ENCODE results near the gene VASH1.

Gene VASH1

DNA sequence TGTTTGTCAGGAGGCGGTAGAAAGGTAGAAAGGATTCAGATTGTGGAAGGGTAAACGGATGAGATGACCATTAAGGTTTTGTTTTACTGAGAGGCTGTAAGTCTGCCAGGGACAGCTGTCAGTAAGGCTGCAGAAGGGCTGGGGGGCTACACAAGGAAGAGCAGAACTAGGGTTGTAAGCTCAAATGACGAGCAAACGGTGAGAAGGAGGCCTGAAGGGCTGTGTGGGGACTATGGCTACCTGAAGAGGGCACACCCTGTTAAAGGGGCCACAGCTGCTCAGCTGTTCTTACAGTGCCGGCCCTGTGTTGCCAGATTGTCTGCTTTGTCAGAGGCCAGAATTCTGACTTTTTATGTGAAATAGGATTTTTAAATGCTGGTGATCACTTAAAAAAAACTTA lies 19.1 kb downstream of the VASH1 start:
- H3K27me3 Mint-ChIP-seq = no peaks in the 10 kb centered on the region
- no peak overlapping the region for H3K4me3 Mint-ChIP-seq
- DNase-seq = no peak
- no peak overlapping the region for H3K27ac Mint-ChIP-seq
- H3K9me3 Mint-ChIP-seq = no peaks in the 10 kb centered on the region
- CTCF ChIA-PET = interaction anchor here (2.3 to 5.7 kb wide), 2 partner anchors 31 to 70 kb away, joined by 5 to 37 read pairs; partner anchors contain the start of gene ANGEL1
- peaks cover 38% of the 10 kb centered on the region for H3K4me1 Mint-ChIP-seq
- peaks cover 3% of the 10 kb centered on the region for H3K36me3 Mint-ChIP-seq

DNA sequence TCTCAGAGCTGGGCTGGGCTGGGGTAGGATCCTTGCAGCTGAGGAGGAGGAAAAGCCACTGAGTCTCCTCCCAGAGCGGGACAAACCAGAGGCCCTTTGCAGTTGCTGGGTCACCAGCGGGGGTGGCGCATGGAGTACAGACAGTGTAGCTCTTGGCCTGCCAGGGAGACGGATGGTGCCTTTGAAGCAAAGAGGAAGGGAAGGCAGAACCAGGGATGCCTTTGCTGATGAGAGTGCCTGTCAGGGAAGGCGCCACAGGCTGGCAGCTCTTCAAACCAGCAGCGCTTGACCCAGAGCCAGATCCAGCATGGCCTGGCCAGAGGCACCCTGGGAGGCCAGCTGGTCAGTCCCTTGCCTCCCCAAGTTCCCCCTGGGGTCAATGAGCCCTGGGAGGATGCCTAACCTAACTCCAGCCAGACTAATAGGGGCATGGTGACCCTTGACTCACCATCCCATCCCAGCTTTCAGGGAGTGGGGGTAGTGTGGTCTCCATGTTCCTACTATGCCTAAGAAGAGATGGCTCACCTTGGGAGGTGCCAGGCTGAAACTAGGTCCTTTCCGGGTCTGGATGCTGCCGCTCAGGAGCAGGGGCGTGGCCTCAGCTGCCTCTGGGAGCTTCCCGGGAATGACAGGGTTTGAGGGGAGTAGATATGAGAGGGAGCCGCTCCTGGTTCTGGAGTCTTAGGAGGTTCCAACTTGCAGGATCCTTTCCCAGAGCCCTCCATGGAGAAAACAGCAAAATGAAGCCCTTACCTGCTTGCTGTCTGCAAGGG lies 19.8 kb downstream of the VASH1 start:
- peaks cover 38% of the 10 kb centered on the region for H3K4me1 Mint-ChIP-seq
- CTCF ChIA-PET = interaction anchor here (1.6 to 9.0 kb wide), 3 partner anchors 15 to 72 kb away, joined by 5 to 127 read pairs (median 37); partner anchors contain the start of gene ANGEL1
- H3K4me3 Mint-ChIP-seq = no peak overlapping the region
- no peak for DNase-seq
- H3K36me3 Mint-ChIP-seq = peaks cover 3% of the 10 kb centered on the region
- H3K27me3 Mint-ChIP-seq = no peaks in the 10 kb centered on the region
- H3K27ac Mint-ChIP-seq = peak overlapping the region; percentile 67
- no peaks in the 10 kb centered on the region for H3K9me3 Mint-ChIP-seq

DNA sequence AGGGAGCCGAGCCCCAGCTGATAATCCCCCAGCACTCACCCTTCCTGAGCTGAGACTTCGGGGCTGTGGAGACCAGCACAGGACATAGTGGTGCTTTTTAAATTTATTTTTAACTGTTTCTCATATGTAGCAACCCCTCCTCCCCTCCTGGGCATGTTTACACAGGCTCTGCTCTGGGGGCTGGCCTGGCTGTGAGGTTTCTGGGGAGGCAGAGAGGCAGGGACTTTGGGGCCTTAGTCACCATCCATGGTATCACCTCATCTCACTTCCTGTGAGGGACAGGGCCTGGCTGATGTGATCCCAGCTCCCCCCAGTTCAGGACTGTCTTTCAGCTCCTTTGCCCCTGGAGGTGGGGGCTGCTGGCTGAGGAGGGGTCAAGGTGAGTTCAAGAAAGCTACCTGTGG lies 20.4 kb downstream of the VASH1 start:
- no peak for DNase-seq
- peaks cover 38% of the 10 kb centered on the region for H3K4me1 Mint-ChIP-seq
- no peaks in the 10 kb centered on the region for H3K9me3 Mint-ChIP-seq
- H3K27me3 Mint-ChIP-seq = no peaks in the 10 kb centered on the region
- H3K36me3 Mint-ChIP-seq = peaks cover 4% of the 10 kb centered on the region
- no peak overlapping the region for H3K4me3 Mint-ChIP-seq
- H3K27ac Mint-ChIP-seq = peak overlapping the region; percentile 67
- CTCF ChIA-PET = interaction anchor here (1.6 to 9.0 kb wide), 3 partner anchors 15 to 73 kb away, joined by 5 to 127 read pairs (median 37); partner anchors contain the start of gene ANGEL1

DNA sequence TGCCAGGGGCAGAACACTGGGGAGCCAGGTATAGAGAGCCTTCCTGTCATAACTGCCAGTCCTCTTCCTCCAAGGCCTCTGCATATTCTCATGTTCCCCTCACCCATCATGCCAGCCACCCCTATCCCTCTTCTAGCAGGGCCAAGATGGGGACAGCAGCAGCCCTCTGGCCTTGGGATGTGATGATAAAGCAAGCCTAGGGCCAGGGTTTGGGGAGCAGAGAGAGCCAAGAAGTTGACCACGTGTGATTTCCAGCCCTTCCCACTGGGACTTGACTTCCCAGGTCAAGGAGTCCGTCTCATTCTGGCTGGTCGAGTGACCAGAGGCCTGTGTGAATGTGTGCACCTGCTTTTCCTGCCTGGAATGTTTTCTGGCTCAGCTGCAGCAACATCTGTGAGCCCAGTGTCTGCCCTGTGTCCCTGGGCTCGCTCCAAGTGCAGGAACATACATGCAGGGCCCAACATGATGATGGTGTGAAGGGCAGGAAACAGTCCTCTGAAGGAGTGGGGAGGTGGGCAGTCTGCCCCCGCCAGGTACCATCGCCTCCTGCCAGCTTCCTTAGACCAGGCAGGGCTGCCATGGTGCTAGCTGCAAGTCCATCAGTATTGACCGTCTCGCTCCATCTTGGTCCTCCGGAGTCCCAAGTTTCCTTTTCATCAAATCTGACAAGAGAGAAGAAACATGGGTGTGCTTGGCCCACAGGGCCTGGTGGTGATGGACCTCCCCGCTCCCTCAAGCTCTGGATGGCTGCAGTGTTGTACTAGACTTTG lies 21.0 kb downstream of the VASH1 start:
- peaks cover 38% of the 10 kb centered on the region for H3K4me1 Mint-ChIP-seq
- H3K36me3 Mint-ChIP-seq = peaks cover 4% of the 10 kb centered on the region
- H3K27ac Mint-ChIP-seq = peak overlapping the region; percentile 84
- DNase-seq = no peak
- no peaks in the 10 kb centered on the region for H3K9me3 Mint-ChIP-seq
- CTCF ChIA-PET = interaction anchor here (1.1 to 9.0 kb wide), 7 partner anchors 9 to 288 kb away, joined by 3 to 127 read pairs (median 5); partner anchors contain the start of gene ANGEL1
- H3K4me3 Mint-ChIP-seq = no peak overlapping the region
- H3K27me3 Mint-ChIP-seq = no peaks in the 10 kb centered on the region

DNA sequence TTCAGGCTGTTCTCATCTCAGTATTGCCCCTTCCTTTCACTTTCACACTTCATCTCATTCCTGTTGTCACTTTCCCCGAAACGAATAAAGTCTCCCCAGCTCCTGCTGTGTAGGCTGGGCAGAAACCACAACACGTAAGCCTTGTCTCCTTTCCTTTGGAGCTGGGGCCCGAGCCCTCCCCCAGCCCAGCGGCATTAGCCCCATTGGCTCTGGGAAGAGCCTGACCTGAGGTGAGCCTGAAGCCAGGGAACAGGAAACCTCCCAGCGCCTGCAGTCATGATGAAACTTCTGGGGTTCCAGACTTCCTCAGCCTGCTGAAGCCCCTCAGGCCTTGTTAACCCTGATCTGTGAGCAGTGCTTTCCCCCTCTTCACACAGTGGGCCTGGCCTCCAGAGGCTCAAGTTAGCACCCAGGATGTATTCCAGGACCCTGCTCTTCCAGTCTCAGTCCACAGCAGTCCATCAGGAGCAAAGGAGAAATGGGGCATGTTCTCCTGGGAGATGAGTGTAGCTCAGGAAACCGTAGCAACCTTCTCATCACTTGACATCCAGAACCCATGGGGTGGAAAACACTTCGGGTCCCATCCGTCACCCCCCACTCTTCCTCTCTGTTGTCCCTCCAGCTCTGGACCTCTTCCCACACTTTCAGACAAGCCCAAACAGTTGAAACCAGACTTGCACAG lies 21.8 kb downstream of the VASH1 start:
- H3K36me3 Mint-ChIP-seq = peaks cover 4% of the 10 kb centered on the region
- peak overlapping the region; percentile 84 for H3K27ac Mint-ChIP-seq
- no peak overlapping the region for H3K4me3 Mint-ChIP-seq
- CTCF ChIA-PET = interaction anchor here (1.1 to 9.0 kb wide), 9 partner anchors 10 to 288 kb away, joined by 3 to 127 read pairs (median 8); partner anchors contain the start of gene ANGEL1
- DNase-seq = no peak
- H3K27me3 Mint-ChIP-seq = no peaks in the 10 kb centered on the region
- peaks cover 31% of the 10 kb centered on the region for H3K4me1 Mint-ChIP-seq
- H3K9me3 Mint-ChIP-seq = no peaks in the 10 kb centered on the region

DNA sequence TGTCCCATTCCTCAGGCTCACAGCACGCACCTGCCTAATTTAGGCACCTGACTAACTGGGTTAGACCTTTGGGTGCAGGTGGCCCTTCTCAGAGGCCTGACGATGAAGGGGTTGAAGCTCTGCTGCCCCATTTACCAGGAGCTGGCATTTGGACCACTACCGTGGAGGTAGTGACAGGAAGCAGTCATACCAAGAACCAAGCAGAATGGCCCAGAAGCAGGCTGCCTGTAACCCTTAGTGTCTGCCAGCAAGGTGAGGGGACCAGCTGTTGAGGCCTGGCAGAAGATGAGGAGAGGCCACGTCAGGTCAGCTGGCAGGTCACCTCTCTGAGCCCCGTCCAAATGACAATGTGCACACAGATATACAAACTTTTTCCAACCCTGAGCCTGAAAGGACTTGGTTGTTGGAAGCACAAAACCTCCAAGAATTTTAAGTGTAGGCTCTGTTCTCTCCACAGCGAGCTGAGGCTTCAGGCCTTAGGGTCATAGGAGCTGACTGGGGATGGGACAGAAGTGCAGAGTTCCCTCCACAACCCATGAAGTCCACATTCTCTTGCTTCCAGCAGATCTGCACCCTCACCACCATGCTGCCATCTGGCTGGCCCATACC lies 23.1 kb downstream of the VASH1 start:
- Mint-ChIP-seq H3K4me3 (no peak overlapping the region), H3K27ac (peak overlapping the region; percentile 11), H3K36me3 (peaks cover 7% of the 10 kb centered on the region), H3K27me3 (no peaks in the 10 kb centered on the region), H3K9me3 (no peaks in the 10 kb centered on the region), H3K4me1 (peaks cover 26% of the 10 kb centered on the region)
- DNase-seq = no peak
- CTCF ChIA-PET = interaction anchor here (0.6 to 9.0 kb wide), 14 partner anchors 11 to 340 kb away, joined by 3 to 127 read pairs (median 8); partner anchors contain the start of genes ANGEL1 and VASH1

DNA sequence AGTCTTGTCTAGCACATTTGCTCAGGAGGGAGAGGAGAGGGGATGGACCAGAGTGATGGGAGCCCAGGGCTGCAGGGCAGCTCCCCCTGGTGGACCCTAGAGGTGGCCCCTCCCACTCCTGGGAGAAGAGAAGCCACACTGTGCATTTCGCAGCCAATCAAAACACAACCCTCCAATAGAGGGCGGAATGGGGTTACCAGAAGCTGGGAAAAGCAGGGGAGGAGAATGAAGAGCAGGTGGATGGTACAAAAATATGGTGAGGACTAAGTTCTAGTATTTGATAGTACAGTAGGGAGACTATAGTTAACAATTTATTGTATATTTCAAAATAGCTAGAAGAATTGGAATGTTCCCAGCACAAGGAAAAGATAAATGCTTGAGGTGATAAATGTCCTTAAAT lies 23.6 kb downstream of the VASH1 start:
- Mint-ChIP-seq H3K4me1 (peaks cover 26% of the 10 kb centered on the region), H3K27ac (no peak overlapping the region), H3K9me3 (no peaks in the 10 kb centered on the region), H3K4me3 (no peak overlapping the region), H3K27me3 (no peaks in the 10 kb centered on the region), H3K36me3 (peaks cover 7% of the 10 kb centered on the region)
- CTCF ChIA-PET = interaction anchor here (0.8 to 9.0 kb wide), 16 partner anchors 11 to 339 kb away, joined by 3 to 127 read pairs (median 7); partner anchors contain the start of genes ANGEL1 and VASH1
- DNase-seq = peak; percentile 72

DNA sequence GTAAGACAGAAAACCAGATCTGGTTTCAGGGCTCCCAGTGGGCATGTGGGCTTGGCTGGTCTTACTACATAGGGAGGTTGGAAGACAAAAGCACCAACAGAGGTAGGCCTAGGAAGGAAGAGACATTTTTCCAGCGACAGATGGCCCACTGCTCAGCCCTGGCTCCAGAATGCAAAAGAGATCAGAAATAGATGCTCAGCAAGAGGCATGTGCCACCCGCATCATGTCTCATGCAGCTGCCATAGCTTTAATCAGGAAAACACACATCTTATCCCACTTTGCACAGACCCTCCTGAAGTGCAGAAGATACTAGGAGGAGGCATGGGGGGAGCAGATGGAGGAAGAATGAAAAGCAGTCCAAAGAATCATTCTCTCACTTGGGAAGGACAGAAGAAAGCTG lies 25.3 kb downstream of the VASH1 start:
- no peak overlapping the region for H3K4me3 Mint-ChIP-seq
- H3K27me3 Mint-ChIP-seq = no peaks in the 10 kb centered on the region
- peaks cover 13% of the 10 kb centered on the region for H3K36me3 Mint-ChIP-seq
- no peak for DNase-seq
- H3K9me3 Mint-ChIP-seq = no peaks in the 10 kb centered on the region
- peak overlapping the region; percentile 28 for H3K27ac Mint-ChIP-seq
- peaks cover 20% of the 10 kb centered on the region for H3K4me1 Mint-ChIP-seq
- CTCF ChIA-PET = interaction anchor here (0.9 to 9.0 kb wide), 2 partner anchors 19 to 78 kb away, joined by 4 to 127 read pairs; no protein-coding TSS in a partner anchor

DNA sequence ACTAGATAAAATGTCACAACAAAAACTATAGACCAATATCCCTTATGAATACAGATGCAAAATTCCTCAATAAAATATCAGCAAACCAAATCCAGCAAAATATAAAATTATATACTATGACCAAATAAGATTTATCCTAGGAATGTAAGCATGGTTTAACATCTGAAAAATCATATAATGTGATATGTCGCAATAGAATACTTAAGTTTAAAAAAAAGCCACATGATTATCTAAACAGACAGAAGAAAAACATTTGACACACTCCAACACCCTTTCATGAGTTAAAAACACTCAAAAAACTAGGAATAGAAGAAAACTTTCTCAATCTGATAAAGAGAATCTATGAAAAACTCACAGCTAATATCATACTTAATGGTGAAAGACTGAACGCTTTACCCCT lies 31.2 kb downstream of the VASH1 start:
- Mint-ChIP-seq H3K36me3 (peaks cover 12% of the 10 kb centered on the region), H3K4me1 (no peaks in the 10 kb centered on the region), H3K27ac (no peak overlapping the region), H3K4me3 (no peak overlapping the region), H3K27me3 (no peaks in the 10 kb centered on the region), H3K9me3 (no peaks in the 10 kb centered on the region)
- CTCF ChIA-PET = no interaction called here
- DNase-seq = no peak

DNA sequence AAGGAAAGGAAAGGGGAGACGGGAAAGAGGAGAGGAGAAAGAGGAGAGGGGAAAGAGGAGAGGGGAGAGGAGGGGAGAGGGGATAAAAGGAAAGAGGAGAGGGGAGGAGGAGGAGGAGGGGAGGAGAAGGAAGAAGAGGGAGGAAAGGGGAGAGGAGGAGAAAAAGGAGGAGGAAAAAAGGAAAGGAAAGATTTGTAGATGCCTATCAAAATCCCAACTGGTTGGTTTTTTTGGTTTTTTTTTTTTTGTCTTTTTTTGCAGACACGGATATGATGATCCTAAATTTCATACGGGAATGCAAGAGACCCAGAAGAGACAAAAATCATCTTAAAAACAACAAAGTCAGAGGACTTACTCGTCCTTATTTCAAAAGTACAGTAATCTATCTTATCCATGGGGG lies 32.1 kb downstream of the VASH1 start:
- Mint-ChIP-seq H3K27me3 (no peaks in the 10 kb centered on the region), H3K27ac (no peak overlapping the region), H3K4me3 (no peak overlapping the region), H3K4me1 (no peaks in the 10 kb centered on the region), H3K9me3 (no peaks in the 10 kb centered on the region), H3K36me3 (peaks cover 18% of the 10 kb centered on the region)
- DNase-seq = no peak
- CTCF ChIA-PET = no interaction called here

DNA sequence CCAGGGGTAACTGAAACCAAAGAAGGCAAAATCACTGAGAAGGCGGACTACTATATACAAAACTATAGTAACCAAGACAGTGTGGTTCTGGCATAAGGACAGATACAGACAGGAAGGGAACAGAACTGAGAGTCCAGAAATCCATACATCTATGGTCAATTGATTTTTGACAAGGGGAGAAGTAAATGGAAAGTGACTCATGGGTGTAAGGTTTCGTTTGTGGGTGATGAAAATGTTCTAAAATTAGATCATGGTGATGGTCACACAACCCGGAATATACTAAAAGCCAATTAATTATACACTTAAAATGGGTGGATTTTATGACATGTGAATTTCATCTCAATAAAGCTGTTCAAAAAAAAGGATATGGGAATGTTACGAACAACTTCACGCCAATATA lies 32.7 kb downstream of the VASH1 start:
- peaks cover 21% of the 10 kb centered on the region for H3K36me3 Mint-ChIP-seq
- H3K4me3 Mint-ChIP-seq = no peak overlapping the region
- CTCF ChIA-PET = no interaction called here
- DNase-seq = no peak
- no peaks in the 10 kb centered on the region for H3K9me3 Mint-ChIP-seq
- H3K27me3 Mint-ChIP-seq = no peaks in the 10 kb centered on the region
- H3K27ac Mint-ChIP-seq = no peak overlapping the region
- H3K4me1 Mint-ChIP-seq = no peaks in the 10 kb centered on the region

DNA sequence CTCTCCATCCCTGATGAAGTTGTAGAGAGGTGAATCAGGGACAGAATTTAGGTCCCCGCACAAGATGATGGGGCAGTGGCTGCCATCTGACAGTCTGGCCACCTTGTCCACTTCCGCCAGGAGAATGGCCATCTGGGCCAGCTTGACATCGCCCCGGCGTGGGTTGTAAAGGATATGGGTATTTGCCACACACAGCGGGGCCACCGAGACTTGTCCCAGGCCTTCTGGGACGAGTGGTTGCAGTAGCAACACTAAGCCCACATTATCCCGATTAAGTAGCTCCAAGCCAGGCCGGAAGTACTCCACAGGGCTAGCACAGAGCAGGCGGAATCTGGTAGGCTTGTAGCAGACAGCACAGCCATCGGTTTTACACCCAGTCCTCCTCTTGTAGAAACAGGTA lies 45.2 kb downstream of the VASH1 start:
- Mint-ChIP-seq H3K4me3 (no peak overlapping the region), H3K4me1 (peaks cover 11% of the 10 kb centered on the region), H3K27me3 (no peaks in the 10 kb centered on the region), H3K27ac (no peak overlapping the region), H3K9me3 (no peaks in the 10 kb centered on the region), H3K36me3 (peaks cover 40% of the 10 kb centered on the region)
- no peak for DNase-seq
- CTCF ChIA-PET = interaction anchor here (1.2 to 3.6 kb wide), 4 partner anchors 20 to 264 kb away, joined by 4 to 17 read pairs (median 7); no protein-coding TSS in a partner anchor

DNA sequence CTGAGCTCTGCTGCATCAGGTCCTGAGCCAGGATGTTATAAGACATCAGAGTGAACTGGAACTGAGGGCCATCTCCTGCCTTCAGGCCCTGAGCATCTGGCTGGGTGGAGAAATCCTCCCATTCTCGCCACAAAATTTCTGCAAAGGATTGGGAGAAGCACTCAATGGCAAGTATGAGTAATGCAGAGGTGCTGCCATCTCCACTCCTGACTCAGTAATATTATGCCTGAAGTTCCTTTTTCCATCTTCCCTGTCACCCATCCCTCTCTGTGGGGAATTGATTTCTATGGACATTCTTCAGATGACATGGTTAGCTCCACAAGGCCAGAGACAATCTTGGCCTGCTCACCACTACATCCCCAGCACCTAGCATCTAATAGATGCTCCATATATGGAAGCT lies 46.7 kb downstream of the VASH1 start:
- H3K27ac Mint-ChIP-seq = no peak overlapping the region
- H3K36me3 Mint-ChIP-seq = peaks cover 31% of the 10 kb centered on the region
- H3K4me3 Mint-ChIP-seq = no peak overlapping the region
- no peaks in the 10 kb centered on the region for H3K27me3 Mint-ChIP-seq
- DNase-seq = no peak
- peaks cover 19% of the 10 kb centered on the region for H3K4me1 Mint-ChIP-seq
- no peaks in the 10 kb centered on the region for H3K9me3 Mint-ChIP-seq
- CTCF ChIA-PET = interaction anchor here (1.1 to 3.6 kb wide), 4 partner anchors 18 to 262 kb away, joined by 4 to 17 read pairs (median 7); no protein-coding TSS in a partner anchor

Data from activated naive CD4-positive, alpha-beta T cell treated with anti-CD3 and anti-CD28 coated beads, Interleukin-2, amount 10 ng/mL, durations not matched to agents 7 days and 5 days (primary cell).